ENCODE results near the gene FOXN3.

The FOXN3 gene

DNA sequence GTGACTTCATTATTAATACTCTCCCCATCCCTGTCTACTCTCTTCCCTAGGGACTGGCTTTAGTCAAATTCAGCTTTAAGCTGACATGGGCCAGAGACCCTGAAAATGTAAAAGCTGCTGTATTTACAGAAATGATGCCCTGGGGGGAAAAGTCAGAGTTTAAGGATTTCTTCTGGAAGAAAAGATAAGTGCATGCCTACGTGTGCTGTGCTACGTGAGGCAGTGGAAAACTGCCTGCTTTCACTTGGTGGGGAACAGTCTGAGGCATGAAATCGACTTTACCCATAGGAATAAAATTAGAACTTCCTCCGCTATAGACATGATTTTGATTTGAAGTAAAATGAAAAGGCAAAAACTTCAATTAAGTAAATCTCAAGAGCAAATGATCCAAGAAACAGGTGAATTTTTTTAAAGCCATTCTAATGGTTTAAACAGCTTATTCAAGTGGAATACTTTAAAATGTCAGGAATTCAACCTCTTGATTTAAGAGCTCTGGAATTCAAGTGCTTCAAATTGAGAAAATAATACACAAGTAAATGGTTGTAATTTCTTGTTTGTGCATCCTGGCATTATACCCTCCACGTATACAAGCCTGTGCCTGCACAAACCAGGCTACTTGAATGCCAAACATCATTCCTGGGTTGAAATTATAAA, 168.5 kb downstream of the FOXN3 start:
- DNase-seq = no peak

DNA sequence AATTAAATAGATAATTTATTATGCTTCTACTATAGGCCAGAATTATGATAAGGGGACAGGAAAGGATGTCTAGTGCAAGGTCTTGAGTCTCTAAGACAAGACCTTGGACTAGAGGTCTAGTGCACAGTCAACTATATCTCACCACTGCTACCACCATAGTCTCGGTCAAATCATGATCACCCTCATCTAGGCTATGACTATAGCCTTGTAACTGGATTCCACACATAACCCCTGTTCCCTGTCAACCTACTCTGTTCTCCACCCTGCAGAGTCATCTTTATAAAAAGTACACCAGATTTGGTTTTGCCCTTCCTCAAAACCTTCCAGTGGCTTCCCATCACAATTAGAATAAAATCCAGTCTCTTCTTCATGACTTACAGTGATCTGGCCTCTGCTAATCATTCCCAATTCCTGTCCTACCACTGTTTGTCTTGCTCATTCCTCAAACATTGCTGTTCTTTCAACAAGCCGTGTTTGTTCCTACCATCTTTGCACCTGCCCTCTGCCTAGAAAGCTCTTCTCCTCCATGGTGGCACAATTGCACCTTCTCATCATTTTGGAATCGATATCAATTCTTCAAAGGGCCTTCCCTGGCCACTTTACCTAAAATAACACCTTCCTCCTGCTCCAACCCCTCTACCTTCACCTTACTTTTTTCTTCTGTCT, 169.4 kb downstream of the FOXN3 start:
- DNase-seq = no peak

DNA sequence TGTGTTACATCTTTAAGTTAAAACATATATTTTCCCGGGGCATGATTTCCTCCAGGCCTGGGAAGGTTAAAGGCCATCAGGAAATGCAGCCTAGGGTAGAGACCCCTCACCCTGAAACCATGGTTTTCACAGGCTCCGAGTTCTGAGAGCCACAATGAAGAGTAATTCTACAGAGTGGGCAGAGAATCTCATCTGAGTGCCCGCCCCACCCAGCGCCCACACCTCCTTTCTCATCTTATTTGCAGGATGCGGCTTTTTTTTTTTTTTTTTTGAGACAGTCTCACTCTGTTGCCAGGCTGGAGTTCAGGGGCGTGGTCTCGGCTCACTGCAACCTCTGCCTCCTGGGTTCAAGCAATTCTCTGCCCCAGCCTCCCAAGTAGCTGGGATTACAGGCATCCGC, 170.7 kb downstream of the FOXN3 start:
- no peak for DNase-seq

GRCh38 chr14:89245802-89246201, 171.2 kb downstream of the FOXN3 start:
- no peak for DNase-seq

DNA sequence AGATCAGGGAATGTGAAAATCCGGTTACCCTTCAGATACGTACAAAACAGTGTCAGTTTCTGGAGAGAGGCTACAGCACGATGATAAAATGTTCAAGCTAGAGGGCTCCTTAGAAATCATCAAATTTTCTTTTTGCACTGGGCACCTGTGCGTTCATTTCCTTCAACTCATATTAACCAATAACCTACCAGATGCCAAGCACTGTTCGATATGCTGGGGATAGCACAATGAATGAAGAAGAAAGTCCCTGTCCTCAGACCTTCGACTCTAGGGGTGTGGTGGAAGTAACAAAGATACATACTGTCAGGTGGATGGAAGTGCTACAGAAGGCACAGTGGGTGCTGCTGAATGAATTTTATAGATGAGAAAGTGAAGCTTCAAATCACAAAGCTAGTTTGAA, 172.3 kb downstream of the FOXN3 start:
- DNase-seq = no peak

DNA sequence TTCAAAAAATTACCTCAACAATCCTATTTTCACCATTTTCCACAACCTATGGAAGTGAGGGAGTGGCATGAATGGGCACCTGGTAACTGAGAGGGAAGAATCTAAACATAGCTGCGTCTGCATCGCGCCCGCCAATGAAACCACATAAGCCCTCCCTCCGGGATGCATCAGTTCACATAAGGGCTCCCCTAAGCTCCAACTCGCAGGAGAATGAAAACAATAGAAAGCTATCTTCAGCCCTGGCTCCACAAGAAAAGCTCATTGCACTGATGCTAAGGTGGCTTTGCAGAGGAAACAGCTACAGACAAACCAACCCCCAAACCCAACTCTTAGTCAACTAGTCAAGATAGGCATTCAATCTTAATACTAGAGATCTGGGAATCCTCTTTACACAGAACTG, 173.3 kb downstream of the FOXN3 start:
- no peak for DNase-seq

DNA sequence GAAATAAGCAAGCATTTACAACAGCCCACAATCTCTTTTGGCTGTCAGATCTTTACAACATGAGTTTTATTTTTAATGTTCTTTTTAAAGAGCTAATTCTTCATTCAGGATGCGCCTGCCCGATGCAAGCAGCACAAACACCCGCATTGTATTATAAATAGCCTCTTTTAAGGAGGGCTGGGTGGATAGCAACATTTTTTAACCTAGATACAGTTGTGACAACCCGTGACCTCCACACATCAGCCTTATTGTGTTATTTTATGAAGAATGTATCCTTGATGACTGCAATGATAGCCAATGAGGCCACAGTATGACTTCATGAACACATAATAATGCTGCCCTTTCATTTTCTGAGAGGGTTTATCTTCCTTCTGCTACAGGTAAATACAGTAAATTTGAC, 173.7 kb downstream of the FOXN3 start:
- DNase-seq = no peak

DNA sequence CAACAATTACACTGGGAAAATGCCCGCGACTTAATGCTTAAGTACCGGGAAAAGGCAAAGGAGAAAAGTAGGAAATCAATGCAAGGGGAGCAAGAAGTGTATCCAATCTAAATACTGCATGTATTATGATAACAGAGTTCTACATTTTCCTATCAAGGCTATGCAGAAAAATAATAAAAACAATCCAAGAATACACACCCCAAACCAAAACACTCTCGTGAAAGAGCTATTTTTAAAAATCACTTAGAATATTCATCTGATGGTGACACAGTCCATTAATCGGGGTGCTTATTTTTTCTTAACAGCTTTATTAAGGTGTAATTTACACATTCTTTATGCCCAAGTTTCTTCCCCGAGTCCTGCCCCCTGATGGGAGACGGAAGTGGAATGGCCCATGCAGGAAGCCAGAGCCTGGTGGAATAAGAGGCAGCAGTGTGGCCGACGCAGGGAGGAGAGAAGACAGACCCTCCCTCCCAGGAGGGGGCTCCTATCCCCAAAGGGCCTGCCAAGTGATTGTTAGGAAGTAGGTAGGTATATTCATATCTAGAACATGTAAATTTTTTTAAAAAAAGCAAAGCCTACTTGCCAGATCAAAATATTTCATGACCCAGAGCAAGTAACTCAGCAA, 174.3 kb downstream of the FOXN3 start:
- no peak for DNase-seq

- DNase-seq = no peak
Measured at GRCh38 chr14:89241934-89242651, 174.9 kb downstream of the FOXN3 start.

DNA sequence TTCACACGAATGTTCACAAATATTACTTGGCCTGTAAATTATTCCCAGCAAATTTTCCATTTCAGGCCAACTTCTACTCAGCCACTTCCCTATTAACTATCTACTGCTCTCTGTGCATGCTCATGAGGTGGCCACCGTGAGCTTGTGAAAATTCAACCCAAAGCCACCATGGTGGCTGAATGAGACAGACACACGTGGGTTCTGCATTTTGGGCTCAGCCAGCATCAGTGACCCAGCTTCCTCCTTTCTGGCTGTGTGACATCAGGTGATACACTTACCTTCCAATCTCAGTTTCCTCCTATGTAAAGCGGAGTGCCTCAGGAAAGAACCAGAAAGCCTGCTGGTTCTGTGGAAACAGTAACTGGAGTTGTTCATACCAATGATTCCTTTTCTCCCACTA, 175.8 kb downstream of the FOXN3 start:
- no peak for DNase-seq

DNA sequence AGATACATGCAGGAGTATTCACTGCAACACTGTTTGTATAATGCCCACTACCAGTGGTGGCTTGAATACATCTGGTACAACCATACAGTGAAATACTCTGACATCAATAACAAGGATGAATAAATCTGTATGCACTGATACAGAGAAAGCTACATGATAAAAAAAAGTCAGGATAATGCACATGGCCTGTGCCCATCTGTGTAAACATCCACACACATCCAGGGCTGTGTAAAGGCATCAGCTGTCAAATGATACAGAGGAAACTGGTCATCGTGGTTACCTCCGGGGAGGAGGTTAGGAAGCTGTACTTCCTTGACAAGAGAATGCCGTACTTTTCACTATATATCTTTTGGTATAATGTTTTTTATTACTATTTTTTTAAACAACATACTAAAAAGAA, 176.6 kb downstream of the FOXN3 start:
- DNase-seq = no peak

DNA sequence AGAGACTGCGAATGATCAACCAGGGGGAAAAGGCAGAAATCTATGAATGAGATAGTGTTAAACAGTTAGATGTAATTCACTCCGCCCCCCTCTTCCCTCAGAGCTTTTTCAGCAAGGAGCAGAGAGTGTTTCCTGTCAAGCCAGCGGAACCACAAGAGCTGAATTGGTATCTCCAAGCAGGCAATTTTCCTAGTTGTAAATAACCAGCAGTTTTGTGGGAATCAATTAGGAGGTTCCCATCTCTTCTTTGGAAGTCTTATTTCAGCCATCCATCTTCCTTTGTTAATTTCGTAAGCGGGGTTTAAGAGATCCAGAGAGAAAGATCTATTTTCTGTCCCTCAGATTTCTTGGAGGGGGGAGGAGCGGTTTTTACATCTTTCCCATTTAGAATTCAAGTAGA, 178.0 kb downstream of the FOXN3 start:
- no peak for DNase-seq

GRCh38 chr14:89237921-89238529, 179.0 kb downstream of the FOXN3 start:
- DNase-seq = no peak

GRCh38 chr14:89236851-89237250, 180.2 kb downstream of the FOXN3 start:
- DNase-seq = no peak

GRCh38 chr14:89233184-89233583, 183.8 kb downstream of the FOXN3 start:
- no peak for DNase-seq

DNA sequence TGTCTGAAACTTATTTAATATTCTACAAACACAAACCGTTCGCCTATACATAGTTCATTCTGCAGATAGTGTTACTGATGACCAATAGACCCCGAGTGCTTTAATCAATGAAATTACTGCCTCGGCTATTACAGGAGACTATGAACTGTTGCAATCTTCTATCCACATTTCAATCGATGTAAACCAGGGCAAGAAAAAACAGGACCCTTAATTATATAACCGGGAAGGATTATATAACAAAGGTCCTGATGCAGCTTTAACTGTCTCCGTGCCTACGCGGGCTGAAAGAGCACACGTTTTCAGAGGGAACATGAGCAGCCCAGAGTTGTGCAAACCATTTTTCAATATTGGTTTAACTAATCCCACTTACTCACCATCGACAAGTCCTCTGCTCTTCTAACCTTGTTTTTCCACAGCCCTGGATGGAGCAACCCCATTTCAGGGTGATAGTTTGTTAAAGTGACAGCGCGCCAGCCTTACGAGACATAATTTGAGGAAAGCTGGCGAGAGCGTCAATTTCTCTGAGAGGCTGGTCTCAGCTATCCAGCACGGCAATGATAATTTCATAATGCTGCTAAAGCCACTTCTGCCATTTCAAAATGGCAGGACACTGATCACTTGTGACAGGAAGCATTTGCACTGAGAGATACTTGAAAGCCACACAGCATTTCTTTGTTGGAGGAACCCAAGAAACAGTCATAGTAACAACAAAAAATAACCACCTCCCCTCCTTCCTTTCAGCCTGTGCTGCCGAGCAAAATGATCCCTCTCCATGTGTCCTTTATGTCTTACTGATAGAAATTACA, 184.6 kb downstream of the FOXN3 start:
- DNase-seq = no peak

- no peak for DNase-seq
Measured at GRCh38 chr14:89231426-89232113, 185.5 kb downstream of the FOXN3 start.

- no peak for DNase-seq
Measured at GRCh38 chr14:89228921-89229639, 188.0 kb downstream of the FOXN3 start.

GRCh38 chr14:89227496-89227836, 189.6 kb downstream of the FOXN3 start:
- DNase-seq = no peak

DNA sequence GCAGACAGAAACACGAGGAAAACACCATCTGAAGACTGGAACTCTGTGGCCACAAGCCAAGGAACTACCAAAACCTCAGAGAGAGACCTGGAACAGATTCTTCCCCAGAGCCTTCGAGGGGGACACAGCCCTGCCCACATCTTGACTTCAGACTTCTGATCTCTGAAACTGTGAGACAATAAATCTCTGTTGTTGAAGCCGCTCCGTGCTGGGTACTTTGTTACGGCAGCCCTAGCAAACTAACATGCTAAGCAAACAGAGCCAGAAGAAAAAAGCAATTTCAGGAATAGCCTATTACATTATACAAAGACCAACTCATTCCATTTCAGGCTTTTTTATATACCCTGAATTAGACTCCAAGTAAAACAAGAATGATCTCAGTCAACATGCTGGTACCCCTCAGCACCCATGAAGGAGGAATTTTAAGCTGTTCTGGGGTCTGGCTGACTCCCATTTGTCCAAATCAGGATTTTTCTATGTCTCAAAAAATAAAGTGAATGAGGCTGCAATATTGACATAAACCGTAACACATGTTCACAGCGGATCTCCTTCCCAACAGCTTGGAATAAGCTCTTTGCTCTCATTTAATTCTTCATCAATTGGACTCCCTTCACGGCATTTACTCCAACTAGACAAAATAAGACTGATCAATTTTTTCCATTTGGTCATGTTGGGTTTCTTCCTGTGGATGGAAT, 190.1 kb downstream of the FOXN3 start:
- no peak for DNase-seq

- DNase-seq = no peak
Measured at GRCh38 chr14:89225607-89226006, 191.4 kb downstream of the FOXN3 start.
